Neural cell (in vitro differentiated cells): ENCODE data around the gene TRMU.

ENCODE experiments used
- CTCF ChIP-seq: fragments of 450-650 bp; IDR thresholded peaks from 2 replicates; pipeline ENCODE4 v1.5.1; 2014; ENCODE audit warnings: antibody characterized with exemption, mild to moderate bottlenecking, moderate library complexity; ENCODE audit not compliant: poor library complexity, severe bottlenecking
- EZH2 ChIP-seq: fragments of 200-600, 300-800 bp; shearing (Covaris generic), sonication (generic); IDR thresholded peaks from 2 replicates; pipeline ENCODE4 v1.6.1; 2014; ENCODE audit warnings: antibody characterized with exemption, low read length, borderline replicate concordance, mild to moderate bottlenecking; ENCODE audit not compliant: insufficient read depth, poor library complexity, severe bottlenecking
- POLR2AphosphoS5 ChIP-seq: IDR thresholded peaks from 2 replicates; pipeline ENCODE4 v1.6.1; 2012
- RAD21 ChIP-seq: fragments of 450-650 bp; conservative IDR thresholded peaks from 2 replicates; pipeline ENCODE4 v1.6.1; 2014; ENCODE audit warnings: antibody characterized with exemption, mild to moderate bottlenecking, moderate library complexity
- SMC3 ChIP-seq: fragments of 450-650 bp; conservative IDR thresholded peaks from 2 replicates; pipeline ENCODE4 v1.6.1; 2014; ENCODE audit warnings: antibody characterized with exemption, mild to moderate bottlenecking, moderate library complexity; ENCODE audit not compliant: poor library complexity
- TAF1 ChIP-seq: IDR thresholded peaks from 2 replicates; pipeline ENCODE4 v1.6.1; 2012; ENCODE audit warnings: low read depth

- TF ChIP-seq EZH2 (no peak), CTCF (no peak), TAF1 (no peak), SMC3 (no peak), RAD21 (no peak), POLR2AphosphoS5 (no peak)
Observed at GRCh38 chr22:46391486-46392136, 56.1 kb downstream of the TRMU start.
